Panc1 (cell line): ENCODE measurements around the gene NOL9.

Experiments
- POLR2AphosphoS5 ChIP-seq: IDR thresholded peaks from 2 replicates; pipeline ENCODE4 v1.6.1; 2012; ENCODE audit warnings: mild to moderate bottlenecking, low read depth, low read length, moderate library complexity
- SIN3A ChIP-seq: IDR thresholded peaks from 2 replicates; pipeline ENCODE4 v1.6.1; 2012; ENCODE audit warnings: low read depth, mild to moderate bottlenecking, low read length, moderate library complexity, borderline replicate concordance; ENCODE audit not compliant: insufficient read depth
- TF ChIP-seq, protein P1 (sequence below): fragments of 450-650 bp; IDR thresholded peaks from 2 replicates; pipeline ENCODE4 v1.5.1; 2017; ENCODE audit warnings: mild to moderate bottlenecking
- TF ChIP-seq, protein P2 (sequence below), 2 experiments: IDR thresholded peaks; 2 replicates each; pipeline ENCODE4 v1.6.1; 2011 to 2012; ENCODE audit warnings: low read depth in 2 of 2, control low read depth in 1 of 2, low read length in 1 of 2, mild to moderate bottlenecking in 1 of 2, moderate library complexity in 1 of 2; ENCODE audit not compliant: insufficient read depth in 1 of 2

DNA sequence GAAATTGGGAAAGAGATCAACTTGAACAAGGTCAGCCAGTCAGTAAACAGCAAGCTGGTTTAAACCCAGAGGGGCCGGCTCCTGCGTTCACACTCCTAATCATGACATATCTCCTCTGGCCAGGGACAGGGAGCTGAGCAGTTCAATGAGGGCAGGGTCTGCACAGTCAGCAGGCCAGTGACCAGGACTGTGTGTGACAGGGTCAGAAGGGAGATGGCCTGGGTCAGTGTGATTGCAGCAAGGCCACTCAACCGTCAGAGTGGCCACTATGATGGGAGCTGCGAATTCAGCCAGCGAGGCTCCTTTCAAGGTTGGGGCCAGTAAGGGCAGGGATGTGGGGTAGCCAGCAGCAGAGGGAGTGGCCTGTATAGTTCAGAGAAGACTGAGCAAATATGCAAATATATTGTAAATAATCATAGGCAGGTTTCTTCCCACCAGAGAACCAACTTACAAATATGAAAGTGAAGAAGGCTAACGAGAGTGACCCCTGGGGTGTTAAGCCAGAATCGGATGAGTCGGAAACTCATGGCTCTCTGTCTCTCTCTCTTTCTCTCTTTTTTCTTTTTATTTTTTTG lies 20.0 kb downstream of the NOL9 start:
- TF ChIP-seq, protein P1, sequence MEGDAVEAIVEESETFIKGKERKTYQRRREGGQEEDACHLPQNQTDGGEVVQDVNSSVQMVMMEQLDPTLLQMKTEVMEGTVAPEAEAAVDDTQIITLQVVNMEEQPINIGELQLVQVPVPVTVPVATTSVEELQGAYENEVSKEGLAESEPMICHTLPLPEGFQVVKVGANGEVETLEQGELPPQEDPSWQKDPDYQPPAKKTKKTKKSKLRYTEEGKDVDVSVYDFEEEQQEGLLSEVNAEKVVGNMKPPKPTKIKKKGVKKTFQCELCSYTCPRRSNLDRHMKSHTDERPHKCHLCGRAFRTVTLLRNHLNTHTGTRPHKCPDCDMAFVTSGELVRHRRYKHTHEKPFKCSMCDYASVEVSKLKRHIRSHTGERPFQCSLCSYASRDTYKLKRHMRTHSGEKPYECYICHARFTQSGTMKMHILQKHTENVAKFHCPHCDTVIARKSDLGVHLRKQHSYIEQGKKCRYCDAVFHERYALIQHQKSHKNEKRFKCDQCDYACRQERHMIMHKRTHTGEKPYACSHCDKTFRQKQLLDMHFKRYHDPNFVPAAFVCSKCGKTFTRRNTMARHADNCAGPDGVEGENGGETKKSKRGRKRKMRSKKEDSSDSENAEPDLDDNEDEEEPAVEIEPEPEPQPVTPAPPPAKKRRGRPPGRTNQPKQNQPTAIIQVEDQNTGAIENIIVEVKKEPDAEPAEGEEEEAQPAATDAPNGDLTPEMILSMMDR = no peak
- TF ChIP-seq SIN3A = no peak
- TF ChIP-seq POLR2AphosphoS5 = no peak
- TF ChIP-seq, protein P2, sequence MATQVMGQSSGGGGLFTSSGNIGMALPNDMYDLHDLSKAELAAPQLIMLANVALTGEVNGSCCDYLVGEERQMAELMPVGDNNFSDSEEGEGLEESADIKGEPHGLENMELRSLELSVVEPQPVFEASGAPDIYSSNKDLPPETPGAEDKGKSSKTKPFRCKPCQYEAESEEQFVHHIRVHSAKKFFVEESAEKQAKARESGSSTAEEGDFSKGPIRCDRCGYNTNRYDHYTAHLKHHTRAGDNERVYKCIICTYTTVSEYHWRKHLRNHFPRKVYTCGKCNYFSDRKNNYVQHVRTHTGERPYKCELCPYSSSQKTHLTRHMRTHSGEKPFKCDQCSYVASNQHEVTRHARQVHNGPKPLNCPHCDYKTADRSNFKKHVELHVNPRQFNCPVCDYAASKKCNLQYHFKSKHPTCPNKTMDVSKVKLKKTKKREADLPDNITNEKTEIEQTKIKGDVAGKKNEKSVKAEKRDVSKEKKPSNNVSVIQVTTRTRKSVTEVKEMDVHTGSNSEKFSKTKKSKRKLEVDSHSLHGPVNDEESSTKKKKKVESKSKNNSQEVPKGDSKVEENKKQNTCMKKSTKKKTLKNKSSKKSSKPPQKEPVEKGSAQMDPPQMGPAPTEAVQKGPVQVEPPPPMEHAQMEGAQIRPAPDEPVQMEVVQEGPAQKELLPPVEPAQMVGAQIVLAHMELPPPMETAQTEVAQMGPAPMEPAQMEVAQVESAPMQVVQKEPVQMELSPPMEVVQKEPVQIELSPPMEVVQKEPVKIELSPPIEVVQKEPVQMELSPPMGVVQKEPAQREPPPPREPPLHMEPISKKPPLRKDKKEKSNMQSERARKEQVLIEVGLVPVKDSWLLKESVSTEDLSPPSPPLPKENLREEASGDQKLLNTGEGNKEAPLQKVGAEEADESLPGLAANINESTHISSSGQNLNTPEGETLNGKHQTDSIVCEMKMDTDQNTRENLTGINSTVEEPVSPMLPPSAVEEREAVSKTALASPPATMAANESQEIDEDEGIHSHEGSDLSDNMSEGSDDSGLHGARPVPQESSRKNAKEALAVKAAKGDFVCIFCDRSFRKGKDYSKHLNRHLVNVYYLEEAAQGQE (IDR thresholded peaks at IDR 0.05; ENCODE audit: insufficient read depth in 1 of 2, low read depth in 2 of 2, low read length in 1 of 2) = no peak
